ENCODE data around the gene LEO1. TPM values are rescaled to one million over a fixed set of nuclear protein-coding genes. Genes with fewer than 3 reads are reported as not detected.

Gene LEO1
- polyA plus RNA-seq, 3 donors, result 7.2 to 11.2 (median 9.2) TPM

Other genes with a start within 250 kb of the LEO1 start
- gene LYSMD2, start 234.1 kb downstream of the LEO1 start, polyA plus RNA-seq, result 10 to 100 TPM in 1 of 3 donors, 1 to 10 TPM in 2; 6.5 to 16.5 (median 6.5) TPM
- gene TMOD2, start 220.2 kb downstream of the LEO1 start, polyA plus RNA-seq, result 10 to 100 TPM in 1 of 3 donors, 1 to 10 TPM in 2; 1.2 to 28.9 (median 2.2) TPM
- 10 to 100 TPM in 1 of 3 donors, 1 to 10 TPM in 2; 5.4 to 14.6 (median 7.5) TPM for gene TMOD3, start 142.1 kb downstream of the LEO1 start, polyA plus RNA-seq
- 10 to 100 TPM in 2 of 3 donors, 1 to 10 TPM in 1; 4.1 to 11.3 (median 10.1) TPM for gene MAPK6, start 47.4 kb upstream of the LEO1 start, polyA plus RNA-seq
- gene BCL2L10, start 141.0 kb upstream of the LEO1 start, polyA plus RNA-seq, result 1 to 10 TPM in 1 of 3 donors, under 1 TPM in 1, not detected in 1; 0.24 to 1.3 TPM
- 10 to 100 TPM in 1 of 3 donors, 1 to 10 TPM in 2; 6.4 to 14.4 (median 10.0) TPM for gene GNB5, start 219.6 kb upstream of the LEO1 start, polyA plus RNA-seq